Measurements from ENCODE around the gene WDFY4. TPM values are rescaled to one million over a fixed set of nuclear protein-coding genes. Genes with fewer than 3 reads are reported as not detected.

Gene WDFY4
- total RNA-seq, 3 donors from 2014 or later: 0.53 to 3.9 (median 0.89) TPM

DNA sequence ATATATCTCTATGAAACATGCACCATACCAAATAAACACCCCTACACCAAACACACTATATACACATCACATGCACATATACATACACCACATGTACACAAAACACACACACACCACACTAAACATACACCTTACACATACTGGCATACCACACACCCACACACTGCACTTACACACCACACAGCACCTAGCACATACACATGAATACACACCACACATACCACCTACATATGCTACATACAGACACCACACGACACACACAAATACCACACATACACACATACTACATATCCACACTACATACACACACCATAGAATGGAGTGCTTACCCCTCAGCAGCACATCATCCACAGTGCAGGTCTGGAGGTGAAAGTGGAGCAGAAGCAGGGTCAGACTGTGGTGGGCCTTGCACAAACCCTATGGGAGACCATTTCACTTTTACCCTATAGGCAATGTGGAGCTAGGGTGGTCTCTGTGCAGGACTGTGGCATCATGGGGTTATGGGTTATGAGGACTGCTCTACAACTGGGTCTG, 64.6 kb downstream of the WDFY4 start:
- H3K4me1 Mint-ChIP-seq (ENCODE audit: low read depth): no peaks in the 10 kb centered on the region
- no peak for ATAC-seq
- peaks cover 2% of the 10 kb centered on the region for H3K36me3 Mint-ChIP-seq (ENCODE audit: insufficient read depth)
- H3K4me3 Mint-ChIP-seq: no peak overlapping the region
- DNase-seq: no peak
- peaks cover 14% of the 10 kb centered on the region for H3K9me3 Mint-ChIP-seq
- no peaks in the 10 kb centered on the region for H3K27me3 Mint-ChIP-seq (ENCODE audit: low read depth)

DNA sequence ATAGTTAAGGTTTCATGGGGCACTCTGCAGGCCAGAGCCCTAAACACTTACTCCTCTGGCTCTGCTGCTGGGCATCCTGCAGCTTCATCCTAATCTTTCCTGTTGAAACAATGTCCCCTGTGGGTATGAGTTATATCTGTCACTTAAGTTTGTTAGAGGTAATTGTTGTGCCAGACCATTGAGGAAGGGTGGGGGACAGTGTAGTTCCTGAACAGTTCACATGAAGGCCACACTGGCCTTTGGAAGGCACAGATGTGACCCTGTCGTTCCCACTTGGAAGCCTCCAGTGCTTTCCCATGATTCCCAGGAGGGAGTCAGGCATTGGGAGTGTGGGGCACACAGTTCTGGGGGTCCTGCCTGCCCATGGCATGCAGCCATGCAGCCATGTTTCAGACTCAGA, 65.3 kb downstream of the WDFY4 start:
- ATAC-seq (no peak), DNase-seq (no peak)
- H3K9me3 Mint-ChIP-seq: peaks cover 14% of the 10 kb centered on the region
- no peaks in the 10 kb centered on the region for H3K27me3 Mint-ChIP-seq (ENCODE audit: low read depth)
- H3K4me3 Mint-ChIP-seq: no peak overlapping the region
- no peaks in the 10 kb centered on the region for H3K4me1 Mint-ChIP-seq (ENCODE audit: low read depth)
- peaks cover 2% of the 10 kb centered on the region for H3K36me3 Mint-ChIP-seq (ENCODE audit: insufficient read depth)

DNA sequence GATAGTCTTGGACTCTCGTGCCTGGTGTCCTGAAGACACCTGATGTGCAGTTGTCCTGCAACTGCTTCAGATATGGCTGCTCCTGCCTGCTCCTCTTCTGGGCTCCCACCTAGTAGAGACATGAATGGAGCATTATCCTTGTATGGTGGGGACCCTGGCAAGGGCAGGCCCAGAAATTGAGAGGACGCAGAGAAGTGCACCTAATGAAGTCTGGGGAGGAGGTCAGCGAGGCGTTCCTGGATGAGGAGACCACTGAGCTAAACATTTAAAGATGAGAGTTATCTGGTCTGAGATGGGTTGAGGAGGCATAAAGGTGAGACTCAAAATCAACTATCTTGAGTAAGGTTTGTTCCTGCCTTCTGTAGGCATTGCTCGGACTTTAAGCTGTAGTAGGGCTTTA, 66.3 kb downstream of the WDFY4 start:
- Mint-ChIP-seq H3K36me3 (ENCODE audit: insufficient read depth) (peaks cover 2% of the 10 kb centered on the region), H3K4me1 (ENCODE audit: low read depth) (no peaks in the 10 kb centered on the region), H3K4me3 (no peak overlapping the region), H3K27me3 (ENCODE audit: low read depth) (no peaks in the 10 kb centered on the region), H3K9me3 (peaks cover 14% of the 10 kb centered on the region)
- DNase-seq (no peak), ATAC-seq (no peak)

DNA sequence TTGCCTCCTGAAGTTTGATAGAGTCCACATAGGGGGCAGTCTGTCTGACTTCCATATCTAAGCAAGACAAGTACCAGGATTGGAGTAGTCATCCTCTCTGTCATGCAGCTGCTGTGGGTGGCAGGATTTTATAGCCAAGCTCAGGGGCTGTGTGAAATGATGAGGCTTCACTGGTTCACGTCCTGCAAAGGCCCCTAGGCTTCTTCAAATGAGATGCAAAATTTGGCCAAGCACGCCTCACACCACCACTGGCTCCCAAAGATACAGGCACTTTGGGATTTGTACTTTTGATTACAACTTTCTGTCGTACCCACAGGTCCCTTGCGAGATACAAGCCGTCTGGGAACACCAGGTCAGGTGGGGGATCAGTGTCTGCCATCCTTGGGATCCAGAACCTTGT, 67.1 kb downstream of the WDFY4 start:
- DNase-seq (no peak), ATAC-seq (no peak)
- Mint-ChIP-seq H3K36me3 (ENCODE audit: insufficient read depth) (peaks cover 2% of the 10 kb centered on the region), H3K9me3 (peaks cover 14% of the 10 kb centered on the region), H3K27me3 (ENCODE audit: low read depth) (no peaks in the 10 kb centered on the region), H3K4me3 (no peak overlapping the region), H3K4me1 (ENCODE audit: low read depth) (no peaks in the 10 kb centered on the region)

DNA sequence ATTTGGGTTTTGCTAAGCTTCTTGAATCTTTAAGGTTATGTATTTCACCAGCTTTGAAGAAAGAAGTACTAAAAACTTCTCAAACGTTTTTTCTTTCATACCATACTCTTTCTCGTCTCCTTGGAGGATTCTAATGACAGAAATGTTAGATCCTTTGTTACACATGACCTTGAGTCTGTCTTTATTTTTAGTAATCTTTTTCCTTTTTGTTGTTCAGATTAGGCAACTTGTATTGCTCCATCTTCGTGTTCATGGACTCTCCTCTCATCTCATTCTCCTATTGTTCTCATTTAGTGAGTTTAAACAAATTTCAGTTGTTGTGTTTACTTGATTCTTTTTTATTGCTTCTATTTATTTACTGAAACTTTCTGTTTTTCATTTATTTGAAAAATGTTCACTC, 73.7 kb downstream of the WDFY4 start:
- H3K4me3 Mint-ChIP-seq: no peak overlapping the region

DNA sequence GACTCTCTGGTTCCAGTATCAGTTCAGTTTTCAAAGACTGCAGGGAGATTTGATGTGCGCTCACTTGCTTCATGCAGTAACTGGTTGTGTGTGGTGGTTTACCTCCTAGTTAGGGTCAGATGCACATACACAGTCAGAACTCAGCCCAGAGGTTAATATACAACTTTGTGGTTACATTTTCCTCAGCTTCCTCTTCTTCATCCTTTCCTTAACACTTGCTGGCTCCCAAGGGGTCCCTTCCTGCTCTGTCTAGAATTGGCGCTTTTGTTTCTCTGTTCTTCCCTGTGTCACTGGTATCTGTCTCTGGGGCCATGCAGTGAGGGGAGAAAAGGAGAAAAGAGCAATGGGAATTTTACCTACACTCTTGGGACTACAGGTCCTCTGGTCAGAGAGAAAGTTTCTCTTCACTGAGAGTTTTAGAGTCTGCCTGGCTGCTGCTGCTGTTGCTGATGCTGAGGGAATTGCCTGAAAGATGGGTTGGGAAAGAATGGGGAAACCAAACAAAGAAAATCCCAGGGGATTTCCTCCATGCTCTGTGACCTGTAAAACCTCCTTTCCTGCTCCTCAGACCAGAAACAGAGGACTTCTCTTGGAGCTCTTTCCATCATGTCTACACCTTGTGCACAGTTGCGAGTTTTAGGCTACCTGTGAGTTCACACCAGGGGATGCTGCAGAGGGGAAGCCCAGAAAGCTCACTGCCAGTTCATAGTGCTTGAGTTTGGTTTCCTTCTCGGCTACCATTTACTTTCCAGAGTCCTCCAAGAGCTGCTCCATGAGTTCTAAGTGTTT, 74.6 kb downstream of the WDFY4 start:
- DNase-seq (no peak), ATAC-seq (no peak)
- Mint-ChIP-seq H3K36me3 (ENCODE audit: insufficient read depth) (no peaks in the 10 kb centered on the region), H3K9me3 (peaks cover 4% of the 10 kb centered on the region), H3K4me3 (no peak overlapping the region), H3K4me1 (ENCODE audit: low read depth) (no peaks in the 10 kb centered on the region), H3K27me3 (ENCODE audit: low read depth) (peaks cover 18% of the 10 kb centered on the region)

More for the DNA sequence above, 73.7 kb downstream of the WDFY4 start:
- Mint-ChIP-seq H3K4me1 (ENCODE audit: low read depth) (no peaks in the 10 kb centered on the region), H3K36me3 (ENCODE audit: insufficient read depth) (no peaks in the 10 kb centered on the region), H3K9me3 (peaks cover 4% of the 10 kb centered on the region), H3K27me3 (ENCODE audit: low read depth) (peaks cover 18% of the 10 kb centered on the region)
- ATAC-seq (no peak), DNase-seq (no peak)

DNA sequence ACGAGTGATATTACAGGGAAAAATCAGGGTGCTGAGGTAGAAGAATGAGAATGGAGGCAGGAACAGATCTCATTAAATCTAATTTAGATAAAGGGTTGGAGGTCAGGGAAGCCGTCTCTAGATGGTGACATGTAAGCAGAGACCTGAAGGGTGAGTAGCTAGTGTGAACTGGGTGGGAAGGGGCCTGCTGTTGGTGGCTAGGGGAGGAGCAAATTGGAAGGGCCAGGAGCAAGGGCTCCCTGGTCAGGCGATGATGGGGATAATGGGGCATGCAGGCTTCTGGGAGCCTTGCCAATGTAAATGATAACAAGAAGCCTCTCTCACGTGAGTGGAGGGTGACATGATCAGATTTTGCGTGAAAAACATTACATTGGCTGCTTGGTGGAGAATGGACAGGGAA, 76.3 kb downstream of the WDFY4 start:
- H3K27me3 Mint-ChIP-seq (ENCODE audit: low read depth): peaks cover 20% of the 10 kb centered on the region
- DNase-seq (no peak), ATAC-seq (no peak)
- peaks cover 4% of the 10 kb centered on the region for H3K9me3 Mint-ChIP-seq
- H3K36me3 Mint-ChIP-seq (ENCODE audit: insufficient read depth): no peaks in the 10 kb centered on the region
- no peak overlapping the region for H3K4me3 Mint-ChIP-seq
- H3K4me1 Mint-ChIP-seq (ENCODE audit: low read depth): no peaks in the 10 kb centered on the region

DNA sequence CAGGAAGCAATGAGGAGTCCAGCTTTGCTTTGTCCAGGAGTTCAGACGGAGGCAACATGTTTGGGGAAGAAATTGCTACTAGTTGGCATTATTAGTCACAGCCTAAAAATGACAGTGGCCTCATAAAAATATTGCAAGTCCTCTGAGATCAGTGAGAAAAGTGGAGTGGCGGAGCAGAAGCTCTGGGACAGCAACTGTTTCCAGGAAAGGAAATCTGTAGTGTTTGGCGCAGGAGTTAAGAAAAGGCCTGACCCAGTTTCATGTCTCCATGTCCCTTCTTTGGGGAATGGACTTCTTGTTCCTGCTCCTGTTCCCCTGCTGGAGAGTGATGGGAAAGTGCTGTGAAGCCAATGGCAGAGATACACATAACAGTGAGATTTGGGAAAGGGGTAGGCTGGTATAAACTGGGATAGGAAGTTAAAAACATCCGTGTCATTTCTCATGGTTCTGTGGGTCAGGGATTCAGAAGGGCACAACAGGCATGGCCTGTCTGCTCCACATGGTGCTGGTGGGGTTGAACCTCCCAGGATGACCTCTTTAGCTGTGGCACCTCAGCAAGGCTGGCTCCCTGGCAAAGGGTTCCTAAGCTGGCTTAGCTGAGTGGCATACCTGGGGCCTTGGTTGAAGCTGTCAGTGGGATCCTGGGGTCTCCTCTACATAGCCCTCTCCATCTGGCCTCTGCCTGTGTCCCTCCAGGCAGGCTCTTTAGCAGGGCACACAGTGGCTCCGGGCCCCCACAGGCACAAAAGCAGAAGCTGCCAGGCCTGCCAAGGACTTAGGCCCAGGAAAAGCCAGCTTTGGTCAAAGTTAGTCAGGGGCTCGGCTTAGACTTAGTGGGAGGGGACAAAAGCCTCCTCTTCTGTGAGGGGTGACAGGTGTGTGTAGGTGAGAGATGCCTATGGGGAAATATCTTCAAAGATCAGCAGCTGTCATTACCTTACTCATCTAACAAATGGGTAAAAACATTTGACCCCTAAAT, 77.7 kb downstream of the WDFY4 start:
- DNase-seq: no peak
- no peak overlapping the region for H3K4me3 Mint-ChIP-seq
- peaks cover 4% of the 10 kb centered on the region for H3K9me3 Mint-ChIP-seq
- no peaks in the 10 kb centered on the region for H3K4me1 Mint-ChIP-seq (ENCODE audit: low read depth)
- no peak for ATAC-seq
- no peaks in the 10 kb centered on the region for H3K36me3 Mint-ChIP-seq (ENCODE audit: insufficient read depth)
- peaks cover 20% of the 10 kb centered on the region for H3K27me3 Mint-ChIP-seq (ENCODE audit: low read depth)

DNA sequence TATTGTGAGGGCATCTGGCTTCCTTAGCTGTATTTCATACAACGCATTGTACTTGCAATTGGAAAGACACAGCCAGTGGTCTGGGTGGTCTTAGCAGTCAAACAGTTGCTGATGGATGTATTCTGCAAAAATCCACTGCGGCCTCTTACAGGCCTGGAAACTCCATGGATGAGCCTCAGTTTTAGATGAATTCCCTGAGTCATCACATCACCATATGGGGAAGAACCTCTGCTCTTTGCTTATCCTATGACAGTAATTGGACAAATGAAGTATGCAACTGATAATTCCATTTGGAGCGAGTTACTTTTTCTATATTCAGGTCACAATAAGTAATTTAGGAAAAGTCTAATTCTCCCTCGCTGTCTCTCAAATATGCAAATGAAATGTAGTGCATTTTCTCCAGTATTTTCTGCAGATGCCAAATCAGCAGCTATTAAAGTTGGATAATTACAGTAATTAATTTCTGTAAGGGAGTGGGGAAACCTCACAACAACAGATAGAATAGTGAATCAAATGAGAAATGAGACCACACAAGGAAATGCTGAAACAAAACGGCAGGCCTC, 78.8 kb downstream of the WDFY4 start:
- no peaks in the 10 kb centered on the region for H3K9me3 Mint-ChIP-seq
- no peak for DNase-seq
- no peaks in the 10 kb centered on the region for H3K4me1 Mint-ChIP-seq (ENCODE audit: low read depth)
- no peaks in the 10 kb centered on the region for H3K36me3 Mint-ChIP-seq (ENCODE audit: insufficient read depth)
- no peak overlapping the region for H3K4me3 Mint-ChIP-seq
- H3K27me3 Mint-ChIP-seq (ENCODE audit: low read depth): peaks cover 20% of the 10 kb centered on the region
- no peak for ATAC-seq

DNA sequence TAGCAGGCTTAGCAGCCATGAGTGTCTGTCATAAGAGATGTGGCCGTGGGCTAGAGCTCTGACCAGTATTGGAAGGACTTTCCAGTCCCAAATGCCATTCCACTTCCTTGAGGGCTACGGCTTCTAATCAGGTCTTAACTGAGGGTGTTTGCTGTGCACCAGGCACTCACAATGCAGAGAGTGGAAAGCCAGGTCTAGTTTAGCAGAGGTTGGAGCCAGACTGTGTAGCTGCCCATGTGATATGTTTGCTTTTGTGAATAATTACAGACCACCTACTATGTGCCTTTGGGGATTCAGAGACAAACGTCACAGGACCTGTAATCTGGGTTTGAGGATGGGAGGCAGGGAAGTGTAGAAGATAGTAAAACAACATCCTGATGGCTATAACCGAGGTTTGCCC, 79.8 kb downstream of the WDFY4 start:
- H3K4me3 Mint-ChIP-seq: no peak overlapping the region
- no peak for DNase-seq
- H3K27me3 Mint-ChIP-seq (ENCODE audit: low read depth): peaks cover 17% of the 10 kb centered on the region
- no peaks in the 10 kb centered on the region for H3K36me3 Mint-ChIP-seq (ENCODE audit: insufficient read depth)
- ATAC-seq: no peak
- no peaks in the 10 kb centered on the region for H3K4me1 Mint-ChIP-seq (ENCODE audit: low read depth)
- no peaks in the 10 kb centered on the region for H3K9me3 Mint-ChIP-seq

DNA sequence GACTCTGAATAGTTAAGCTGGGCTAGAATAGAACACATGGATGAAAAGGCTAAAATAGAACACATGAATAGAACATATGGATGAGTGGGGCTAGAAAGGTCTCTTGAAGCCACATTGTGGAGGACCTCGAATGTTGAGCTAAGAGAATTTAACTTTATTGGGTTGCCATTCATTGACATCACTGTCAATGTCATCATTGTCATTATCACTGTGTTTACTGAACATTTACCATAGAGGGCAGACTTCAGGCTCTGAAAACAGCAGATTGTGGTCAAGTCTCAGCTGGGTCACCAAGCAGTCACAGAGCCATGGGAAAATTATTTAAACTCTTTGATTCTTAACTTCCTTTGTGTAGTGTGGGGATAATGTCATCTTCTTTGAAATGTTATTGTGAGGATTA, 80.4 kb downstream of the WDFY4 start:
- Mint-ChIP-seq H3K4me1 (ENCODE audit: low read depth) (no peaks in the 10 kb centered on the region), H3K27me3 (ENCODE audit: low read depth) (peaks cover 12% of the 10 kb centered on the region), H3K9me3 (no peaks in the 10 kb centered on the region), H3K4me3 (no peak overlapping the region), H3K36me3 (ENCODE audit: insufficient read depth) (no peaks in the 10 kb centered on the region)
- ATAC-seq: no peak
- DNase-seq: no peak

DNA sequence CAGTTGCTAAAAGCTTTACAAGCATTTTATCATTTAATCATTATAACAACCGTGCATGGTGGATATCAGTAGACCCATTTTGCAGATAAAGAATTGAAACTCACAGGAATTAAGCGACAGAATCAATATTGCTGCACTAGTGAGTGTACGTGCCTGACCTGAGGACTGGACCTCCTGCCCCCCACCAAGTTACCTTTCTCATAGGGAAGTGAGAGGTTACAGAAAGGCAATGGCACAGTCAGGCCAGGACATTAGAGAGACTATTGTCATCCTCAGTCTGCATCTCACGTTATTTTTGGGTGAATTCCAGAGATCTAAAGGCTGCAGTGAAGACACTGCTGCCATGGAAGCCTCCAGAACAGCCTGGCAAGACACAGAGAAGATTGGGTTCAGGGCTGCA, 80.9 kb downstream of the WDFY4 start:
- Mint-ChIP-seq H3K4me3 (no peak overlapping the region), H3K9me3 (no peaks in the 10 kb centered on the region), H3K27me3 (ENCODE audit: low read depth) (peaks cover 9% of the 10 kb centered on the region), H3K4me1 (ENCODE audit: low read depth) (no peaks in the 10 kb centered on the region), H3K36me3 (ENCODE audit: insufficient read depth) (no peaks in the 10 kb centered on the region)
- ATAC-seq (no peak), DNase-seq (no peak)

DNA sequence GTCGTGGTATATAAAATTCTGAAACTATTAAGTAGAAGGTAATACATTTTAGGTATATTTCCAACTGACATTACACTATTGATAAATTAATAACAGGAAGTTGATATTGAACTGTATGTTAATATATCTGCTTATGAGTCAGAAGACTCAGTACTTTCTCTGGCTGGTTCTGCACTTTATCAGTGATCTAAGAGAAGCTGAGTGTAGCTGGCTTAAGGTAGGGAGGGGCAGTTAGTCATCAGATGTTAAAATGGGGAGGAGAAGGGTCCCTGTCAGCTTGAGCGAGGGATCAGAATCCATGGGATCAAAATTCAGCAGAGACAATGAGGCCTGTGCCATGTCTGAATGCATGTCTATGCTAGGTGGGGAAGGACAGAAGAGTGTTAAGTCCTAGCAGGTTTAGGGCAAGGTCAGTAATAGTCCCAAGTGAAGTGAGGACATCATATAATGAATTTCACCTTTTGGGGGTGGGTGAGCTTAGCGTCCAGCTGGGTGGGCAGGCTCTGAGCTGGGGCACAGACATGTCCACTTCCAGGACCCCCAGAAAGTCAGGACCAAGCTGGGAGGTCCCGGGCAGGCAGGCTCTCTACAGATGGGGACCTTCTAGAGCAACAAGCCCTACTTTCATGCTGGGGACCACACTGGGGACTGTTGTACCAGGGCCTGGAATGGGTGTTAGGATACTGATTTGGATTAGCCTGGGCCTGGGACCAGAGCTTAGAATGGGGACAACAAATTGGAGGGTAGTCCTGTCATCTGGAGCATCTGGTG, 82.9 kb downstream of the WDFY4 start:
- no peak overlapping the region for H3K4me3 Mint-ChIP-seq
- DNase-seq (no peak), ATAC-seq (no peak)
- H3K9me3 Mint-ChIP-seq: no peaks in the 10 kb centered on the region
- peaks cover 2% of the 10 kb centered on the region for H3K27me3 Mint-ChIP-seq (ENCODE audit: low read depth)
- no peaks in the 10 kb centered on the region for H3K4me1 Mint-ChIP-seq (ENCODE audit: low read depth)
- H3K36me3 Mint-ChIP-seq (ENCODE audit: insufficient read depth): no peaks in the 10 kb centered on the region

Measured in activated T-cell treated with anti-CD3 and anti-CD28 coated beads, Interleukin-2, amount 50 U/mL, for 4 hours (primary cell).